Suppressor macrophage treated with lipopolysaccharide for 4 hours (primary cell): ENCODE measurements around the gene HTATSF1.

Experiments used
- DNase-seq: peaks from one replicate; pipeline ENCODE4 v3.0.0-alpha.2; 2020

HTATSF1 gene, protein sequence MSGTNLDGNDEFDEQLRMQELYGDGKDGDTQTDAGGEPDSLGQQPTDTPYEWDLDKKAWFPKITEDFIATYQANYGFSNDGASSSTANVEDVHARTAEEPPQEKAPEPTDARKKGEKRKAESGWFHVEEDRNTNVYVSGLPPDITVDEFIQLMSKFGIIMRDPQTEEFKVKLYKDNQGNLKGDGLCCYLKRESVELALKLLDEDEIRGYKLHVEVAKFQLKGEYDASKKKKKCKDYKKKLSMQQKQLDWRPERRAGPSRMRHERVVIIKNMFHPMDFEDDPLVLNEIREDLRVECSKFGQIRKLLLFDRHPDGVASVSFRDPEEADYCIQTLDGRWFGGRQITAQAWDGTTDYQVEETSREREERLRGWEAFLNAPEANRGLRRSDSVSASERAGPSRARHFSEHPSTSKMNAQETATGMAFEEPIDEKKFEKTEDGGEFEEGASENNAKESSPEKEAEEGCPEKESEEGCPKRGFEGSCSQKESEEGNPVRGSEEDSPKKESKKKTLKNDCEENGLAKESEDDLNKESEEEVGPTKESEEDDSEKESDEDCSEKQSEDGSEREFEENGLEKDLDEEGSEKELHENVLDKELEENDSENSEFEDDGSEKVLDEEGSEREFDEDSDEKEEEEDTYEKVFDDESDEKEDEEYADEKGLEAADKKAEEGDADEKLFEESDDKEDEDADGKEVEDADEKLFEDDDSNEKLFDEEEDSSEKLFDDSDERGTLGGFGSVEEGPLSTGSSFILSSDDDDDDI

DNA sequence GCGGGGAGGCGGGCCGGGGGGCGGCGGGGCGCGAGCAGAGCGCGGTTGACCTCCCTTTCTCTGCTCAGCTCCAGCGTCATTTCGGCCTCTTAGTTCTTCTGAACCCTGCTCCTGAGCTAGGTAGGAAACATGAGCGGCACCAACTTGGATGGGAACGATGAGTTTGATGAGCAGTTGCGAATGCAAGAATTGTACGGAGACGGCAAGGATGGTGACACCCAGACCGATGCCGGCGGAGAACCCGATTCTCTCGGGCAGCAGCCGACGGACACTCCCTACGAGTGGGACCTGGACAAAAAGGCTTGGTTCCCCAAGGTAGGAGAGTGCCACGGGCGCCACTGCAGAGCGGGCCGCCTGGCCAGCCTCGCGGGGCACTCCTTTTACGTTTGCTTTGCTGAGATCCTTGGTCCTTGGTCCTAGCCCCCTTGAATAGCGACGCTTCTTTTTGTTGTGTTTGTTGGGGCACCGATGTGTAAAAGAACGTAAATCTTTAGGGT, at the start of gene HTATSF1:
Gene HTATSF1 (plus strand): TSS at position 37 of the 497 bp plus-strand sequence. CDS start 93 bp downstream, at position 130.
- DNase-seq, result no peak

DNA sequence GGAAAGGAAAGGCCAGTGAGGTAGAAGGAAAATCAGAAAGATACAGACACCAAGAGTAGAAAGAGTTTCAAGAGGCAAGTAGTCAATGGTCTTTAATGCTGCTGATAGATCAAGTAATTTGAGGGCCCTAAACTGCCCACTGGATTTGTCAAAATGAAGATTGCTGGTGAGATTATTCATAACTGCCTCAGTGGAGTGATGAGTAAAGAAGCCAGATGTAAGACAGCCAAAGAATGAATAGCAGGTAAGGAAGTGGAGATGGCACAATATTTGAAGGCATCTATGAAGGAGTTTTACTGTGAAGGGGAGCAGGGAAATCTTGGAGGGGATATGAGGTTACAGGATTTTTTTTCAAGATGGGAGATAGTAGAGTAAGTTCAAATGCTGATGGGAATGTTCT, 49.4 kb upstream of the HTATSF1 start:
- DNase-seq, result no peak

DNA sequence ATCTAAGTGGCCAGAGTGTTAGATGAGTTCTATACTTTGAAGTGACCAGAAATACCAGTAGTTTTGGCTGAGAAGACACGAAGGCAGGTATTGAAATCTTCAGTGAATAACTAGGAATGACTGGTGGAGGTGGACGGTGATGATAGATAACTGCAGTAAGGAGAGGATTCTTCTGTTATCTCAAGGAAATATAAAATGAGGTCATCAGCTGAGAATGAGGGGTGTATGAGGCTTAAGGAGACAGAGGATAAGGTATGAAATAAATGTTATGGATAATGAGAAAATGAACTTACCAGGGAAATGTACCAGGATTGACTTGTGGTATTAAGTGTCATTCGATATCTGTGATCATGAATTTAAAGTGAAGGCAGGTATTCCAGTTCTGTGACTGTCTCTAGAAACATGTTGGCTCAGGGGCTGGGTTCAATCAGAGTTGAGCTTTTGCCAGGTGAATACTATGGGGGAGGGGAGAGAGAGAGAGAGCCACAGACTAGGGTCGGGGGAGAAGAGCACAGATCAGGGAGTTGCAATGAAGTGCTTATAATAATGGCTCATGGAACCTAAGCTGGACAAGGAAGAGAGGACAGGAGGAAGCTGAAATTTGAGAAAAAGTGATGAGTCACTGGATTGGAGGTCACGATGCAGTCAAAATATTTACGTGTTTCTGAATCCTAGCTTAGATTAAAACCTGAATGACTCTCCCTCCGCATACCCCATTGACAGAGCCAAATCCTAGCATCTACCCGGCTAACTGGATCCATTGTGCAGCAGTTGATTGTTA, 47.2 kb upstream of the HTATSF1 start:
- DNase-seq, result no peak

DNA sequence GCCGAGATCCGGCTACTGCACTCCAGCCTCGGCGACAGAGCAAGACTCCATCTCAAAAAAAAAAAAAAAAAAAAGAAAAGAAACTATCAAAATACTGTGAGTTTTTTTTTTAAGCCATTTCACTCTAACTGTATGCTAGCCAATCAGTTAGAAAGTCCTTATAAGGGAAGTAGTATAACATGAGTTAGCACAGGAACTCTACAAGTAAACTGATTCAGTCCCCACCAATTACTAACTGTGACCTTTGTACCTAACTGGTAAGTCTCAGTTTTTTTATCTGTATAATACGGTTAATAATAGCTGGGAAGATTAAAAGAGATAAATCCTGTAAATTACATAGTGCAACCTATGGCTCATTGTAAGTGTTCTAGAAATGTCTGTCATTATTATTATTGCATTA, 44.8 kb upstream of the HTATSF1 start:
- DNase-seq, result no peak

DNA sequence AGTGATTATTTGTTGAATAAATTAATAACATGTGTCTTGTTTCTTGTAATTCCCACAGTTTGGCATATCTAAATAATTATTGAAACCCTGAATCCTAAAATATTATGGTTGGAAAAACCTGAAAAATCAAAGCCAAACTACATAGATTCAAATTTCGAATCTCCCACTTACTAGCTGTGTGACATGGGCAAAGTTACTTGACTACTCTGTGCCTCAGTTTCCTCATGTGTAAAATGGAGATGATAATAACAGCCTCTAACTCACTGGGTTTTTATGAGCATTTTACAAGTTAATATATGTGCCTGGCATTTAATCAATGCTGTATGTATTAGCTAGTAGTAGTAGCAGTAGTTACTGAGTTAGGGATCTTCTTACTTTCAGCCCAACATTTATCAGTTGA, 44.3 kb upstream of the HTATSF1 start:
- DNase-seq, result no peak

DNA sequence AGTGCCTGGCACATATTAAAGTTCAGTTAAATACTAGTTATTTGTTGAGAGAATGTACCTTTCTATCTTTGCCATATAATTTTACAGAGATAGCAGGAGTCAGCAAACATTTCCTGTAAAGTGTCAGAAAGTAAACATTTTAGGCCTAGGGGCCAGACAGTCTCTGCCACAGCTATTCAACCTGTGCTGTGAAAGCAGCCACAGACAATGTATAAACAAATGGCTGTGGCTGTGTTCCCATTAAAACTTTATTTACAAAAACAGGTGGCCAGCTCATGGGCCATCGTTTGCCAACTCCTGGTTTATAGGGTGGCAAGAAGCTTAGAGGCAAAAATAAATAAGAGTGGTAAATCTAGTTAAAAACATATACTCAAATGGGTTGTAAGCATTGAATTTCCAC, 43.6 kb upstream of the HTATSF1 start:
- DNase-seq, result no peak

DNA sequence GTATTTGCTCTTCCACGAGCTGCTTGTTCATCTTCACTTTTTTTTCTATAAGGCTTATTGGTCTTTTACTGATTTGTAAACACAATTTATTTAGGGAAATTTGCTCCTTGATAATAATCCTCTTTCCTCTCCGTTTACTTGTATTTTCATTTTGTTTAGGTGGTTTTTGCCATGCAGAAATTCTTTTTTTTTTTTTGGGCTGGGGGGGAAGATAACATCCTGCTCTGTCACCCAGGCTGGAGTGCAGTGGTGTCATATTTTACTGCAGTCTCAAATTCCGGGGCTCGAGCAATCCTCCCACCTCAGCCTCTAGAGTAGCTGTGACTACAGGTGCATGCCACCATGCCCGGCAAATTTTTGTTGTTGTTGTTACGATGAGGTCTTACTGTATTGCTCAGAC, 41.3 kb upstream of the HTATSF1 start:
- no peak for DNase-seq

DNA sequence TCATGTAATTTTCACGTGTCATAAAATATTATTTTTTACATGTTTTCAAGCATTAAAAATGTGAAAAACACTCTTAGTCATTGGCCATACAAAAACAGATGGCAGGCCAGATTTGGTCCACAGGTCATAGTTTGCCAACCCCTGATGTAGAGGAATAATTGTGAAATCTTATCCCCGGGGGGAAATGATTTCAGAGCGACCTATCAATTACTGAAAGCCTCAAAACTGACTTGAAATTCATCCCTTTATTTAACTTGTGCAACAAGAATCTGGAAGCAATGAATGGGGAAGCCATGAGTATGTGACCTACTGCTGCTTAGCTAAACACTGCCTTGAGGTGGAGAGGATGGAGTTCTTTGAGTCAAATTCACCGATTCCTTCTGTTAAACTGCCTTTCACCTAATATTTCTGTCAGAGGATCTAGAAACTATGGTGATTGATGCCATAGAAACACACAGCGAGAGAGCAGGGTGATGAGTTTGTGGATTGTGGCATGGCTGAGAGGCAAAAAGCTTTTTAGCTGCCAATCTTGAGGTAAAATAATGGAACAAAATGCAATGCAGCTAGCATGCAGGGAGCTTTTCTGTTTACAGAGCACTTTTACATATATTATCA, 40.0 kb upstream of the HTATSF1 start:
- DNase-seq, result no peak

DNA sequence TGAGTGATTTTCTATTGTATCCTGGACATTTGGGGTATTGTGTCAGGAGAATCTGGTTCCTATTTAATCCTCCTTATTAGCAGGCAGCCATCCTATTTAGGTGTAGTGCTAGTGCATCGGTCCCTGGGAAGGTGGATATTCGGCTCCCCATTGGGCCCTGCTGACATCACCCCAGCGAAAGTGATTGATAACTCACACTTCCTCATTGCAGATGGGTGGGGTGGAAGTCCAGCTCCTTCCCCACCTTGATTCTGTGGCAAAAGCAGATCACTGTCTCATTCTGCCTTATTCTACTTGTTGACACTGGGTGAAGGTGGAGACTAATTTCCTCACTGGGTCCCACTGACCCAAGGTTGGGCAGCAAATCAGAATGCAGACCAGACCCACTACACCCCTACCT, 32.8 kb upstream of the HTATSF1 start:
- no peak for DNase-seq

DNA sequence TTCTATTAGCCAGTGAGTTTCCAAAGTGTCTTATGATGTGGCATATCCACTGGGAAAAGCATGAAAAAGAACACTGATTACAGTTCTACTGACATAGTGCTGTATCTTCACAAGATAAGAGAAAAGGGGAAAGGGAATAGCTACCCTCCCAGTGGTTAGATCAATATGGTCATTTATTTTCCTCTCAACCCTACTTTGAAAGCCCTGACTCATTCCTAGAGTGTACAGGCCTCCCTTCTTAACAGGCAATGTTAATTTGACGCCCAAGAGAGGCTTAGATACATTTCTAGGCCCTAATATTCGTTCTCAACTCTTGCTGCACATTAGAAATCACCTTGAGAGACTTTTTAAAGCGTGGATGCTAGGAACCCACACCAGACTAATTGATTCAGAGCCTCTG, 30.1 kb upstream of the HTATSF1 start:
- DNase-seq, result no peak

DNA sequence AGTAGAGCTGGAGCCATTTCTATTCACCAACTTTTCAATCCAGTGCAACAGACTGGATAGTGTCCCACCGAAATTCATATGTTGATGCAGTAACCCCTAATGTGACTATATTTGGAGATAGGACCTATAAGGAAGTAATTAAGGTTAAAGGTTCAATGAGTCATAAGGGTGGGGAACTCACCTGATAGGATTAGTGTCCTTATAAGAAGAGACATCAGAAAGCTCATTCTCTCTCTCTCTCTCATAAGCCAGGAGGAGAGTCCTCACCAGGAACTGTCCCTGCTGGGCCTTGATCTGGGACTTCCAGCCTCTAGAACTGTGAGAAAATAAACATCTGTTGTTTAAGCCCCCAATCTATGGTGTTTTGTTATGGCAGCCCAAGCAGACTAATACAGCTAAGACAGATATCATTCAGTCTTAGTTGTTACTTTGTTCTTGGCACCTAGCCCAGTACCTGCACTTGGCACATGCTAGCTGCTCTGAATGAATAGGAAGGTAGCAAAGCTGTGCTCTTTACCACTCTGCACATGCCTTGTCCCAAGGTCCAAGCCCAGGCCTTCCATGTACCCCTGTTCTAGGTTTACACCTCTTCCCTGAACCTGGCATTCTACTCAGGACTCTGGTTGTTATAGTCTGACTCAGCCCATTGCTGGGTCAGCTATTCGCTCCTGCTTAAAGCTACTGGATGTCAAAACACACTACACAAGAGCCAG, 28.8 kb upstream of the HTATSF1 start:
- no peak for DNase-seq

DNA sequence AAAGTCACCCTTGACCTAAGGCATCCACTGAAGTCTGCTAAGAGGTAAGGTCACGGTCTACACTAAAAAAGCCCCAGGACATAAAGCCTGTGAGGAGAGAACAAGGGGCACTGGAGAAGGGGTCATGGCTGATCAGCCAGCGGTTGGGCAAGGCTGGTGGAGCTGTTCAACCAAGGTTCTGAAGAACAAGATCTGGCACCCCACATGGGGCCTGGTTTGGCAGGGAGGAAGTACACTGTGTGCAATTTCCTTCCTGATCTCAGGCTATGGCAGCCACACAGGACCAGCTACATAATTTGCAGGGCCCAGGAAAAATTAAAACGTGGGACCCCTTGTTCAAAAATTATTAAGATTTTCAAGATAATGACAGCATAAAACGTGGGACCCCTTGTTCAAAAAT, 23.7 kb upstream of the HTATSF1 start:
- no peak for DNase-seq

DNA sequence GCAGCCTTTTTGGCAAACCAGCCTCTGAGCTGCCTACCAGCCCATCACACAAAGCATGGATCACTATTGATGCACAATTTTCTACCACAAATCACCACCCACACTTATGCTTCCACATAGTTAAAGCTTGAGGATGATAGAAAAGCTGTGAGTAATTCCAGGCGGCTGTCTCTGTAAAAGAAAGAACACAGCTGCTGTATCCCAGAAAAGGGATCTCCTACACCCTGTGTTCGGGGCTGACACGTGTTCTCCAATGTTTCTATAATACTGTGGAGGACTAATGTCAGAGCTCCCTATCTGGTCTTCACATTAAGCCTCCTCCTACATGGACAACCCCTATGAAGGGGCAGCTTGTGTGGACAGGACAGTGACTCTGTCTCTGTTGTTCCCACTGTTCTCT, 22.2 kb upstream of the HTATSF1 start:
- DNase-seq, result no peak

DNA sequence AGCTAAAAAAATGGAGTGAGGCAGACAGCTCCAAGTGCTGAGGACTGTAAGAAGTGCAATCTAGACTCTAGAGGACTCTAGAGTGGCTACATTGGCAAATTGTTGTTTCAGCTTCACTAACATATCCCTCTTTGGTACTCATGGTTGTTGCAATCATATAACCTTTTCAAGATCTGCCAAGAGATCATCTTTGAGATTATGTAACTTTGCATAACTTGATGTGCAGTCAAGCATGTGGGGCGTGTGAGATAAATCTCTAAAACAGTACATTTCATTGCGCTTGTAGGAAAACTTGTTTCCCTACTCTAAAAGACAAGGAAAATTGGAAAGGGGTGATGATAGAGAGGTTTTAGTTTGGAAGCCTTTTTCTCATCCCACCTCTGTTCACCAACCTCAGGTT, 20.9 kb upstream of the HTATSF1 start:
- no peak for DNase-seq

DNA sequence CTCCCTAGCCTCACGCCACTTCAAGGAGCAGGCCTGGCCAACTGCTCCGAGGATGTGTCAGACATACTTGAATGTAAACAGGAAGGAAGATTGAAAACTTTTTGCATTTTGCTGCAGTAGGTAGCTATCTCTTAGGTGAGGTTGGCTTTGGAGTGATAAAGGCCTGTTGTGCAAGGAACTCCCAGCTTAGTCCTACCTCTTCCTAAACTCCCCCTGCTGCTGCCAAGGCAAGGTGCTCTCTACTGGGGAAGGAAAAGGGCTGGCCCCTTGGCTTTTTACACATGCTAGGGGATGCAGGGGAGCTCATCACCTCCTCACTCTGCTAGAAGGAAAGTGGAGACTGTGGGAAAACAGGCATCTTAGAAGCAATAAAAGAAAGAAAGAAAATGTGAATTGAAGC, 20.4 kb upstream of the HTATSF1 start:
- no peak for DNase-seq

DNA sequence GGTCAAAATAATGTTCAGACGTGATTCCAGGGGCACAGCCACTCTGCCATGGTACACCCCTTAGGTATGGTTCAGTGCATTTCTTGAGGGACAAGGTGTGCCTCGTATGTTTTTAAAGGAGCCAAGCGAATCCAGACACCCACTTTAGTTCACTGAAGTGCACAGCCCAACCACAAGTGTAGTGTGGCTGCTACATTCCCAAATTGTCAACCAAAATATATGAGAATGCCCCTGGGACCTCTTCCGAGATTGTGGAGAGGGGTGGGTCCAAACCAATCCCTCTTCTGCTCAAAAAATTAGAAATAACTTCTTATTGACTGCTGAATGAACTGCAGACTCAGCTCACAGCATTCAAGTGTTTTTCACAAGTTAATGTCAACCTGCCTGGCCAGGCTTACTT, 17.0 kb upstream of the HTATSF1 start:
- no peak for DNase-seq

DNA sequence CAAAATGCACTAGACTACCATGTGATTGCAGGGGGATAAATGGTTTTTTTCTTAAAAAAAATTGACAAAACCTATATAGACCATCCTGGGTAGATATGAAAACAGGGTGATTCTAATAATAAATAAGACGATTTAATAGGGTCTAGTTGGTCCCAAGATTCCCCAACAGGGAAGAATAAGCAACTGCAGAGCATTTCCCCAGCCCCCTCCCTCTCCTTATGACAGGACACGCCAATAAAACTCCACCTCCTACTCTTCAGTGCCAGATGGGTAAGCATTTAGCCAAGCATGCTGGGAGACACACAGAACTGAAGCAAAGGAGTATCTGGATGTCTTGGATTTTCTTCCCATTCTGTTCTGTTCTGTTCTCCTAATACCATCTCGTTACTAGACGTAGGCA, 9.7 kb upstream of the HTATSF1 start, which contains the start of gene BRS3:
Gene BRS3 (plus strand): TSS at position 301 of the 400 bp plus-strand sequence. CDS start 168 bp downstream, outside the sequence.
- DNase-seq, result no peak

DNA sequence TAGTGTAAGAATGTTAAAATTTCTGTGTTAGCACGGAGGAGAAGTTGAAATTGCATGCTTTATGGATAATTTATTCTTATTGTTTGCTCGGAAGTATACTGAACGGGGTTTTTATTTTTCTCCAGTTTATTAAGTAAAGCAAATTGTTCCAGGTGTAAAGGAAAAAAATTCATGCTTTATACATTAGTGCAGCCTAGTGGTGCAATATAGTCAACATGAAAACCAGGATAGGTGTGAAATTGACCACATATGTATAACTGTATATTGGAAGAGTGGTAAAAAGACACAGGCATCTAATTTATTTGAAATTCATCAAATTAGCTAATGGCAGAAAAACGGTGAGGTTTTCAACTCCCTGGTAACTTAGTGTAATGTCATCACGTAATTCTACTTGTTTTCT, 8.7 kb upstream of the HTATSF1 start:
- no peak for DNase-seq

DNA sequence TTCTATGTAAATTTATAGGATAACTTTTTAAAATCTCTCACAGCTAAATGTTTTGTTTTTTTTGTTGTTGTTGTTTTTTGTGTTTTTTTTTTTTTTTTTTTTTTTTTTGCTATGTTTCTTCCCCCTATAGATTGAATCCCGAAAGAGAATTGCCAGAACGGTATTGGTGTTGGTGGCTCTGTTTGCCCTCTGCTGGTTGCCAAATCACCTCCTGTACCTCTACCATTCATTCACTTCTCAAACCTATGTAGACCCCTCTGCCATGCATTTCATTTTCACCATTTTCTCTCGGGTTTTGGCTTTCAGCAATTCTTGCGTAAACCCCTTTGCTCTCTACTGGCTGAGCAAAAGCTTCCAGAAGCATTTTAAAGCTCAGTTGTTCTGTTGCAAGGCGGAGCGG, 5.6 kb upstream of the HTATSF1 start:
- DNase-seq, result no peak

DNA sequence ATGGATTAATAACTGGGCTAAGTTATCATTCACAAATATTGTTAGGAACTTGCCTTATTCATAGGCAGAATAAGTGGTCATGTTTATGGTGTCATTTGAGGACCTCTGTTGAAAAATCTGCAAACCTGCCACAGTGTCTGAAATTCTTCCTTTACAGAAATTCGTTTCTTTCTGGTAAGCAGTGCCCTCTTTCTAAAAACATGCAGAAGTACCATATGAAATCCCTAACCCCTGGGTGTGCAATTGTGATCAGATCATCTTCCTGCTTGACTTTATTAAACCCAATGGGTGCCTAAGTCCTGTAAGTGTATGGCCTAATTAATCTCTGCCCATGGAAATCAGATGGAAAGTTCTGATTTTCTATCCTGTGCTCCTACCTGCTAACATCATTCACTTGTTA, 4.4 kb upstream of the HTATSF1 start:
- no peak for DNase-seq

DNA sequence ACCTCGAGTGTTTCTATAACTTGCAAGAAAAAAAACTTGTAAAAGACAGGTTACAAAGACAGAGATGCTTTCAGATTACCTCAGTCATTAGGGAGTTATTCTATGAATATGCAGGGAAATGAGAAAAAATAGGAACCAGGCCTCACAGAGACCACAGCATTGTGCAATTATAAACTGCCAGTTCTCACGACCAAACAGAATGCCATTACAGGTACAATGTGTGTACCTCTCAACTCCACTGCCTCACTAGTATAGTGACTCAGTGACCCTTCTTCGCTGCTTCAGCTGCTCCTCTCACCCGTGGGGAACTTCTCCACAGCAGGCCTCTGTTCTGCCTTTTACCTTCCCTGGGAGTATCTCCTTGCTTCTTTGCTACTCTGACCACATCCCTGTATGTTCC, 2.3 kb upstream of the HTATSF1 start:
- DNase-seq, result peak; percentile 4

DNA sequence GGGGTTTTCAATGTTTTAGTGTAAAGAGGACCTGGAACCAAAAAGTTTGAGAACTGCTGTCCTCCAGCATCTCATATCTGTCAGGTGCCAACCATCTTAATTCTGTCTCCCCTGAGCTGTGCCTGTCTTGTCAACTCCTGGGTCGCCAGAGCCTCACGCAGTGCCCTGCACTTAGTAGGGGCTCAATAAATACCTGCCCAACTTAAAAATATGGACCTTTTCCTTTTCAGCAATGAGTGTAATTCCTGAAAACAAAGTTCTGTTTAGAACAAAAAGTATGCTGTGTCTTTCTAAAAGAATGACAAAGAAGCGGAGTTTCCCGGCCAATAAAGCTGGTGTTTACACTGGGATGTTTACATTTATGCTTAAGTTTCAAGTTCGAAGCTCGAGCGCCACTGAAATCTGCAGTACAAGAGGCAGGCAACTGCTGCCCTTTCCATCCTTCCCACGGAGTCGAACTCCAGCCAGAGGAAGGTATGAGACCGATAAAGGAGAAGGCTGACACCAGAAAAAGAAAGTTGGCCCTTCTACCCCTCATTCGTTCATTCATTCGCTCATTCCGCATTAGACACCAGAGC, 1.1 kb upstream of the HTATSF1 start:
- DNase-seq, result no peak
